Measurements from ENCODE around the gene YWHAE. TPM values are rescaled to one million over a fixed set of nuclear protein-coding genes. Genes with fewer than 3 reads are reported as not detected.
"Not testable (repeated sequence)": the region's sequence is repeated elsewhere in the genome, so short reads cannot be mapped to it uniquely, and the experiment has no call there.

Gene YWHAE
- total RNA-seq, 1 donor from 2014 or later = 483 TPM

- peak; percentile 61 for ATAC-seq
Measured at GRCh38 chr17:1412185-1413110, 12.4 kb upstream of the YWHAE start.

- ATAC-seq = no peak
Measured at GRCh38 chr17:1402262-1402586, 2.2 kb upstream of the YWHAE start.

GRCh38 chr17:1398931-1399678, 917 bp downstream of the YWHAE start:
- peak; percentile 50 for ATAC-seq

GRCh38 chr17:1398028-1398427, 2.0 kb downstream of the YWHAE start:
- ATAC-seq = no peak

- ATAC-seq = not testable (repeated sequence)
Measured at GRCh38 chr17:1395876-1396665, 4.0 kb downstream of the YWHAE start.

- no peak for ATAC-seq
Measured at GRCh38 chr17:1391577-1391976, 8.4 kb downstream of the YWHAE start.

- ATAC-seq = no peak
Measured at GRCh38 chr17:1390432-1391367, 9.3 kb downstream of the YWHAE start.

- not testable (repeated sequence) for ATAC-seq
Measured at GRCh38 chr17:1387490-1388227, 12.4 kb downstream of the YWHAE start.

- not testable (repeated sequence) for ATAC-seq
Measured at GRCh38 chr17:1386675-1387190, 13.3 kb downstream of the YWHAE start.

- no peak for ATAC-seq
Measured at GRCh38 chr17:1386265-1386664, 13.8 kb downstream of the YWHAE start.

GRCh38 chr17:1385861-1386260, 14.2 kb downstream of the YWHAE start:
- no peak for ATAC-seq

GRCh38 chr17:1384905-1385435, 15.1 kb downstream of the YWHAE start:
- no peak for ATAC-seq

- no peak for ATAC-seq
Measured at GRCh38 chr17:1379930-1380313, 20.1 kb downstream of the YWHAE start.

GRCh38 chr17:1379208-1379929, 20.7 kb downstream of the YWHAE start:
- ATAC-seq = no peak

GRCh38 chr17:1378476-1378860, 21.6 kb downstream of the YWHAE start:
- not testable (repeated sequence) for ATAC-seq

- ATAC-seq = no peak
Measured at GRCh38 chr17:1377334-1377733, 22.7 kb downstream of the YWHAE start.

GRCh38 chr17:1376061-1376460, 24.0 kb downstream of the YWHAE start:
- no peak for ATAC-seq

GRCh38 chr17:1375615-1376014, 24.4 kb downstream of the YWHAE start:
- no peak for ATAC-seq

GRCh38 chr17:1374431-1375177, 25.4 kb downstream of the YWHAE start:
- ATAC-seq = no peak
